ENCODE data around the gene CNN3.

The CNN3 gene

GRCh38 chr1:94953746-94954145 is 26.8 kb upstream of the CNN3 start:
- no peaks in the 10 kb centered on the region for H3F3A ChIP-seq (ENCODE audit: low read depth)
- H3K79me2 ChIP-seq (ENCODE audit: insufficient read depth, low read length): no peaks in the 10 kb centered on the region
- no peaks in the 10 kb centered on the region for H3K36me3 ChIP-seq (ENCODE audit: insufficient read depth, low read length)
- no peaks in the 10 kb centered on the region for H3K27me3 ChIP-seq (ENCODE audit: insufficient read depth, low read length, poor library complexity, severe bottlenecking)
- H3K9ac ChIP-seq (ENCODE audit: low read depth, low read length, poor library complexity, severe bottlenecking): no peak overlapping the region
- no peaks in the 10 kb centered on the region for H4K20me1 ChIP-seq (ENCODE audit: insufficient read depth, low read length, poor library complexity, severe bottlenecking)
- no peaks in the 10 kb centered on the region for H3K4me1 ChIP-seq (ENCODE audit: insufficient read depth, low read length, poor library complexity, severe bottlenecking)
- no peak for TF ChIP-seq EZH2phosphoT487 (IDR thresholded peaks at IDR 0.05; ENCODE audit: borderline replicate concordance)
- no peaks in the 10 kb centered on the region for H3K9me2 ChIP-seq (replicated peaks; ENCODE audit: low read depth, low read length)
- no peak overlapping the region for H3K4me2 ChIP-seq (ENCODE audit: low read depth, low read length, poor library complexity, severe bottlenecking)
- H3K4me3 ChIP-seq (ENCODE audit: low read length, poor library complexity, severe bottlenecking): no peak overlapping the region
- H2AFZ ChIP-seq (ENCODE audit: low read length): no peak overlapping the region
- H3K9me3 ChIP-seq (ENCODE audit: insufficient read depth, low read depth, low read length): no peaks in the 10 kb centered on the region

- Histone ChIP-seq H3K27me3 (ENCODE audit: insufficient read depth, low read length, poor library complexity, severe bottlenecking) (no peaks in the 10 kb centered on the region), H3K9me3 (ENCODE audit: insufficient read depth, low read depth, low read length) (no peaks in the 10 kb centered on the region), H3K36me3 (ENCODE audit: insufficient read depth, low read length) (no peaks in the 10 kb centered on the region), H3K9ac (ENCODE audit: low read depth, low read length, poor library complexity, severe bottlenecking) (no peak overlapping the region), H2AFZ (ENCODE audit: low read length) (no peak overlapping the region), H3K4me3 (ENCODE audit: low read length, poor library complexity, severe bottlenecking) (no peak overlapping the region), H4K20me1 (ENCODE audit: insufficient read depth, low read length, poor library complexity, severe bottlenecking) (no peaks in the 10 kb centered on the region), H3K4me1 (ENCODE audit: insufficient read depth, low read length, poor library complexity, severe bottlenecking) (no peaks in the 10 kb centered on the region), H3F3A (ENCODE audit: low read depth) (no peaks in the 10 kb centered on the region), H3K4me2 (ENCODE audit: low read depth, low read length, poor library complexity, severe bottlenecking) (no peak overlapping the region), H3K9me2 (replicated peaks; ENCODE audit: low read depth, low read length) (no peaks in the 10 kb centered on the region), H3K79me2 (ENCODE audit: insufficient read depth, low read length) (no peaks in the 10 kb centered on the region)
- TF ChIP-seq EZH2phosphoT487 (IDR thresholded peaks at IDR 0.05; ENCODE audit: borderline replicate concordance) (no peak), CTCF (conservative IDR thresholded peaks at IDR 0.05; ENCODE audit: low read length) (no peak)
Observed at GRCh38 chr1:94953107-94953506, 26.2 kb upstream of the CNN3 start.

- Histone ChIP-seq H3K4me1 (ENCODE audit: insufficient read depth, low read length, poor library complexity, severe bottlenecking) (no peaks in the 10 kb centered on the region), H2AFZ (ENCODE audit: low read length) (no peak overlapping the region), H3F3A (ENCODE audit: low read depth) (no peaks in the 10 kb centered on the region), H3K36me3 (ENCODE audit: insufficient read depth, low read length) (no peaks in the 10 kb centered on the region), H3K4me3 (ENCODE audit: low read length, poor library complexity, severe bottlenecking) (no peak overlapping the region), H3K27me3 (ENCODE audit: insufficient read depth, low read length, poor library complexity, severe bottlenecking) (no peaks in the 10 kb centered on the region), H3K9me3 (ENCODE audit: insufficient read depth, low read depth, low read length) (no peaks in the 10 kb centered on the region), H3K9me2 (replicated peaks; ENCODE audit: low read depth, low read length) (no peaks in the 10 kb centered on the region), H3K4me2 (ENCODE audit: low read depth, low read length, poor library complexity, severe bottlenecking) (no peak overlapping the region), H3K9ac (ENCODE audit: low read depth, low read length, poor library complexity, severe bottlenecking) (no peak overlapping the region), H3K79me2 (ENCODE audit: insufficient read depth, low read length) (no peaks in the 10 kb centered on the region), H4K20me1 (ENCODE audit: insufficient read depth, low read length, poor library complexity, severe bottlenecking) (no peaks in the 10 kb centered on the region)
- TF ChIP-seq CTCF (conservative IDR thresholded peaks at IDR 0.05; ENCODE audit: low read length) (no peak), EZH2phosphoT487 (IDR thresholded peaks at IDR 0.05; ENCODE audit: borderline replicate concordance) (no peak)
Observed at GRCh38 chr1:94952539-94952938, 25.6 kb upstream of the CNN3 start.

GRCh38 chr1:94951509-94952208 is 24.7 kb upstream of the CNN3 start:
- no peaks in the 10 kb centered on the region for H4K20me1 ChIP-seq (ENCODE audit: insufficient read depth, low read length, poor library complexity, severe bottlenecking)
- H3K27me3 ChIP-seq (ENCODE audit: insufficient read depth, low read length, poor library complexity, severe bottlenecking): no peaks in the 10 kb centered on the region
- H3K9ac ChIP-seq (ENCODE audit: low read depth, low read length, poor library complexity, severe bottlenecking): no peak overlapping the region
- TF ChIP-seq EZH2phosphoT487 (IDR thresholded peaks at IDR 0.05; ENCODE audit: borderline replicate concordance): no peak
- no peak for TF ChIP-seq CTCF (conservative IDR thresholded peaks at IDR 0.05; ENCODE audit: low read length)
- H3K4me2 ChIP-seq (ENCODE audit: low read depth, low read length, poor library complexity, severe bottlenecking): no peak overlapping the region
- no peaks in the 10 kb centered on the region for H3K36me3 ChIP-seq (ENCODE audit: insufficient read depth, low read length)
- H3K79me2 ChIP-seq (ENCODE audit: insufficient read depth, low read length): no peaks in the 10 kb centered on the region
- H3K9me3 ChIP-seq (ENCODE audit: insufficient read depth, low read depth, low read length): no peaks in the 10 kb centered on the region
- H3K9me2 ChIP-seq (replicated peaks; ENCODE audit: low read depth, low read length): no peaks in the 10 kb centered on the region
- H3F3A ChIP-seq (ENCODE audit: low read depth): no peaks in the 10 kb centered on the region
- no peak overlapping the region for H2AFZ ChIP-seq (ENCODE audit: low read length)
- H3K4me3 ChIP-seq (ENCODE audit: low read length, poor library complexity, severe bottlenecking): no peak overlapping the region
- no peaks in the 10 kb centered on the region for H3K4me1 ChIP-seq (ENCODE audit: insufficient read depth, low read length, poor library complexity, severe bottlenecking)
